T1000 (cell line): ENCODE measurements around the gene IMP3.

ENCODE experiments used
- DNase-seq: peaks from one replicate; lab custom pipeline; 2025; ENCODE audit warnings: mixed read lengths; lab: John Stamatoyannopoulos, UW

IMP3 gene

GRCh38 chr15:75672646-75673425 lies 32.8 kb upstream of the IMP3 start:
- peak; percentile 46 for DNase-seq

- DNase-seq, result no peak
These were observed 31.9 kb upstream of the IMP3 start for GRCh38 chr15:75671730-75672602.

GRCh38 chr15:75669879-75670212 lies 29.8 kb upstream of the IMP3 start:
- no peak for DNase-seq

DNA sequence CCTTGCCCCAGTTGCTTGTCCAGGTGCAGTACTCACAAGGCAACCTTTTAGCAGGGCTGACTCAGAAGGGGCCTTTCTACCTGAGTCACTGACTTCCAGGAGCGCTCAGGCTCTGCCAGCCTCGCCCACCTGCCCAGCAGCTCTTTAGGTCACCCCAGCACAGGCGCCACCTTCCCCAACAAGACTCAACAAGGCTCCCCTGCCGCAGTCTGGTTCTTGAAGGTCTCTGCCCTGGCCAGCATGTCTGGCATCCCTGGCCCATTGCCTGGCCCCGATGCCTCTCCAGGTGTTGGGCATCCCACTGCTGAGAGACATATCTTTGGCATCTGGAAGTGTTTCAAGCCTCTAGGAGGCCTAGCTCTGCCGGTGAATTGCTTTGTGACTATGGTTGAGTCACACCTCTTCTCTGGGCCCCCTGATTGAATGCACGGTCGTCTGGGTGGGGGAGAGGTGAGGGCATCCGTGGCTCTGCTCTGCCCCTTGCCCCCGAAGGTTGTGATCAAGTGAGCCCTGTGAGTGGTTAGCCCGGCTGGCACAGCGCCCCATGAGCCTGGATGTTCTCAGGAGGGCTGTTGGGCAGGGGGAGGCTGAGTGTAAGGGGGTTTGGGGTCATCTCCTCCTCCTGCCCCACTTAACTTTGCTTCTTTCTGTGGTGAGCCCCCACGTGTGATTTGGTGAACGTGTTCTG lies 29.3 kb upstream of the IMP3 start:
- no peak for DNase-seq

- peak; percentile 89 for DNase-seq
These were observed 26.9 kb upstream of the IMP3 start for GRCh38 chr15:75666823-75667501.

- no peak for DNase-seq
These were observed 24.0 kb upstream of the IMP3 start for GRCh38 chr15:75663931-75664421.

GRCh38 chr15:75662823-75663519 lies 22.9 kb upstream of the IMP3 start:
- DNase-seq, result no peak

- no peak for DNase-seq
These were observed 21.7 kb upstream of the IMP3 start for GRCh38 chr15:75661756-75662140.

DNA sequence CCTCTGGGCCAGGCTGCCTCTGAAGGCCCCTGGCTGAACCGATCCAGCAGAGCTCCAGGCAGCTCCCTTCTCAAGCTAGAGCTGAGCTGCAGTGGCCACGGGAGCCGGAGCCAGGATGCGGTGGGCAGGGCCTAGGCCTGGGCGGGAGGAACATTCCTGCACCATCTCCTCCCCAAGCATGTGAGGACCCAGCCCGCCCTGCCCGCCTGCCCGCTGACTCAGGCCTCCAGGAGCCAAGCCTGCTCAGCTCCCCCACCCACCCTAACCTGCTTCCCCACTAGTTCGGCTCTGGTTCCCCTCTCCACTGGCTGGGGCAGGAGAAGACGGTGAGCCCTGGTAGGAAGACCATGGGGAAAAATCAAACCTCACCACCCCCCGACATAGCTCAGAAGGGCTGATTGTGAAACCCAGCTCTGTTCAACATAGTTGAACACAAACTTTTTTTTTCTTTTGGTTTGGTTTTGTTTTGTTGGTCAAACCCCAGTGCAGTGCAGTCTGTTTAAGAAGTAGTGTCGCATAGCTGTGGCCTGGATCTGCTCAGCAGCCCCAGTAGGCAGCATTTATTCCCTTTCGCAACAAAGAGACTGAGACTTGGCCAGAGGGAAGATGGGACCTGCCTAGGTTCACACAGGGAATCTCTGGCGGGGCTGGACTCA lies 21.2 kb upstream of the IMP3 start:
- DNase-seq, result peak; percentile 67

DNA sequence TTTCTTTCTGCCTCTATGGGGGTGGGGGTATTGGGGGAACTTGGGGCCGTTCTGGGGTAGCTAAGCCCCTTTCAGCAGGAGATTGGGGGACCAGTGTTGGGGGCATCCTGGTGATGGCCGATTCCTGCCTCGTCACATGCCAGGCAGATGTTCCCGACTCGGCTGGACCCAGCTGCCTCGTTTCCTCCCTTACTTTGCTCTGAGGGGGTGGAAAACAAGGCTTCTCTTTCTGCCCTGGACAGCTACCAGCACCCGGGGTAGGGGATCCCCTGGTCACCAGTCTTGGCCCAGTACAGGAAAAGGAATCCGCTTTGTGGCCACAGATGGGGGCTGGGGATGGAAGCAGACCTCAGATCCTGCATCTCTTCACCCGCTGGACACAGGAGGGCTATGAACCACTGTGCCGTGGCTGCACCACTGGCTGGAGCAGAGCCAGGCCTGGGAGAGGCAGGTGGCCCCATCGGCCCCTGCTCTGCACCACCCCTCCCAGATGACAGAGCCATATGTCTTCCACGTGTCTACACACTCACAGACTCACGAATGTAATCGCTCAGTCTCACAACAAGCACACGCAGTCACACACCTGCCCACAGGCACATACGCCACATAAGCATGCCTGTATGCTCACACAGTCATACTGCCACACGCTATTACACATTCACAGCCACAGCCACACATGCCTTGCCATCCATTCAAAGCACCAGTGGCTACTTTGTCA lies 20.1 kb upstream of the IMP3 start:
- DNase-seq, result no peak

DNA sequence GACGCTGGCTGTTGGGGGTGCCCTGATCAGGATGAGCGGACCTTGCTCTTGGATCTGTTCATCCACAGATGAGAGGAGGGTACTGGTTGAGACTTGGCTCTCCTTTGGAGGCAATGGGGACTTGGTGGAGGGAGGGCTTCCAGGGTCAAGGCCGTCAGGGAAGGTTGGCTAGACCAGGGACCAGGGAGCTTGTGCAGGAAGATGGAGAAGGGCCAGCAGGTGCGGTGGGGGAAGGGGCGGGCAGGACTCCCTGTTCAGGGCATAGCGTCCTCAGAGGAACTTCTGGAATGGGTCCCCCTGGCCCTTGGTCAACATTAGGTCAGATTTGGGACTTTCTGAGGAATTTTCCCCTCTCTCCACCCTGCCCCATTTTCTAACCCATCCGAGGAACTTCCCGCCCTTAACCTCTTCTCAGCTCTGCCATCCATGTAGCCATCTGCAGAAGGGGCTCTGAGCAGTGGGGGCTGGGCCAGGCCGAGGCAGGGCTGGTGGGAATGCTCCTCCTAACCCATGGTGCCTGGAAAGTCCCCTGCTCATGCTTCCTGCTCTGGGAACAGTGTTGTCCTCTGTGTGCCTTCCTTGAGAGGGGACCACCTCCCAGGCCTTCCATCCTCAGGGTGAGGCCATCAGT lies 19.2 kb upstream of the IMP3 start:
- DNase-seq, result no peak

DNA sequence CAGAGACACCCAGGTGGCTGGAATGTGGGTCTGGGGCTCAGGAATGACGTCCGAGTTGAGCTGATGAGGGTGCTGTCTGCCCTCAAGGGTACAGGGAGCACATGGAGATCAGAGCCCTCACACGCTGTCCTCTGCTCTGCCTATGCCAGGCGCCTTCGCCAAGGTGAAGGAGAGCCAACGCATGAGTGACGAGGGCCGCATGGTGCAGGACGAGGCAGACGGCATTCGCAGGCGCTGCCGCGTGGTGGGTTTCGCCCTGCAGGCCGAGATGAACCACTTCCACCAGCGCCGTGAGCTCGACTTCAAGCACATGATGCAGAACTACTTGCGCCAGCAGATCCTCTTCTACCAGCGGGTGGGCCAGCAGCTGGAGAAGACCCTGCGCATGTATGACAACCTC lies 16.8 kb upstream of the IMP3 start:
- DNase-seq, result no peak

DNA sequence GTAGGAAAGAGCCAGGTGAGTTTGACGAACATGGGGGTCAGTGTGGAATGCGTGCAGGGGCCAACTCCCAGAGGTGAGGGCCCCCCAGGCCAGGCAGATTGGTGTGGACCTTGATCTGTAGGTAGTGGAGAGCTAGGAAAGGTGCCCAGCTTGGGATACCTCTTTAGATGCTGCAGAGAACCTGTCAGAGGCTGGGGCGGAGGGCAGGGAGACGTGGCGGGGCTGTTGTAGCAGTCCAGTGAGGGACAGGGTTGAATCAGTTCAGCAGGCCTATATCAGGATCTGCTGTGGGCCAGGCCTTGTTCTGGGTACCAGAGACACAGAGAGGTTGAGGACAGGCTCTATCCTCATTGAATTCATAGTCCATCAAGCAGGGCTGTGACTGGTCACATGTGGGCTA lies 16.3 kb upstream of the IMP3 start:
- no peak for DNase-seq

DNA sequence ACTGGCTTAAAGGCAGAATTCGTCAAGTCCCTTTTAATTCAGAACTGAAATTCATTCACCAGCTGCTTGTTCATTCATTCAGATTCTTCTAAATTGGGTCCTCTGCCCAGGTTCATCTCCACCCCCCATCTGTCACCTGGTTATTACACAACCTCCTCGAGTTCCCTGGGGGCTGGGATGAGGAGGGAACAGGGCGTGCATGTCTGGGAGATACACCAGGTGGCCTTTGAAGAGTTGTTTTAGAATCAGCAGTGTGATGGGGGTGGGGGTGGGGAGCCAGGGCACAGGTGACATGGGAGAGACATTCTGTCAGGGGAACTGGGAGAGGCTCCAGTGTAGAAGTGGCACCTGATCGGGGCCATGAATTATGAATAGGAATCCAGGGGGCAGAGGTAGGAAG lies 15.9 kb upstream of the IMP3 start:
- no peak for DNase-seq

DNA sequence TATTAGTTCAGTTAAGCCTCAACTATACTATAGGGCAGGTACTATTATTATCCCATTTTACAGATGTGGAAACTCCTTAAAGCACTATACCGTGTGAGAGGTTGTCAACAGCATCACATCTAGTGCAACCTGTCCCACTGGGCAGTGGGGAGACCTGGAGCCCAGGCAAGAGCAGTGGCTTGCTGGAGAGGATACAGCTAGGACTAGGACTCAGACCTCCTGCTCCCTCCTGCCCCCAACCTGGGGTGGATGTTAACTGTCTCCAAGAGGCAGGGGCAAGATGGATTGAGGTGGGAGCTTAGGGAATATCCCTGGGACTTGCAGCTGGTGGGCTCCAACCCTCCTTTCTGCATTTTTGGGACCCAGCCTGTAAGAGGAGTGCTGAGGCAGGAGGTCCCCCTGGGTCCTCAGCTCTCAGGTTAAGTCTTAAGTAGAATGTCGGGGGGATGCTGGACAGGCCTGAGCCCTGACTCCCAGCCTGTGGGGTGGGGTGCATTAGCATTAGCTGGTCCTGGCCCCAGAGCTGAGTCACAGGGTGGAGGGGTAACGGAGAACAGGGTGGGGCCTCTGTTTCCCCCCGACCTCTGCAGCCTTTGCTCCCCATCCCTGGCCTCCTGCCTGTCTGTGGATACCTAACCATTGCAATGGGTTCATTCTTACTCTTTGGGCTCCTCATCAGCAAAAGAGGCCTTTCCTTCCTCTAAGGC lies 14.3 kb upstream of the IMP3 start:
- no peak for DNase-seq

- DNase-seq, result no peak
These were observed 13.4 kb upstream of the IMP3 start for GRCh38 chr15:75653347-75653913.

- no peak for DNase-seq
These were observed 12.0 kb upstream of the IMP3 start for GRCh38 chr15:75651810-75652543.
